HG03520 (cell line): ENCODE measurements around the gene AQP2.

ENCODE experiments used
- ATAC-seq: cut with Tn5 transposase; IDR thresholded peaks from one replicate; pipeline ENCODE4 v1.9.1; 2021; ENCODE audit warnings: mild to moderate bottlenecking, moderate library complexity; ENCODE audit not compliant: unreplicated experiment

AQP2 gene

GRCh38 chr12:49954863-49955830 lies 4.6 kb downstream of the AQP2 start:
- ATAC-seq, result no peak

- ATAC-seq, result no peak
These were observed 5.5 kb downstream of the AQP2 start for GRCh38 chr12:49955899-49956662.

- ATAC-seq, result no peak
These were observed 6.4 kb downstream of the AQP2 start for GRCh38 chr12:49956663-49957569.

- no peak for ATAC-seq
These were observed 7.0 kb downstream of the AQP2 start for GRCh38 chr12:49957570-49957967.

GRCh38 chr12:49959685-49960473 lies 9.3 kb downstream of the AQP2 start:
- no peak for ATAC-seq

- no peak for ATAC-seq
These were observed 10.1 kb downstream of the AQP2 start for GRCh38 chr12:49960474-49961110.

GRCh38 chr12:49961111-49961922 lies 10.8 kb downstream of the AQP2 start, which contains the start of gene AQP5:
TSS of gene AQP5 (plus strand) at chr12:49961872. CDS start at chr12:49962018, 146 bp downstream.
- ATAC-seq, result no peak

GRCh38 chr12:49961993-49962764 lies 11.6 kb downstream of the AQP2 start:
- no peak for ATAC-seq

- no peak for ATAC-seq
These were observed 12.6 kb downstream of the AQP2 start for GRCh38 chr12:49962861-49963765.

- no peak for ATAC-seq
These were observed 13.7 kb downstream of the AQP2 start for GRCh38 chr12:49963976-49964815.

- ATAC-seq, result no peak
These were observed 14.5 kb downstream of the AQP2 start for GRCh38 chr12:49964849-49965624.

GRCh38 chr12:49965836-49966235 lies 15.3 kb downstream of the AQP2 start:
- no peak for ATAC-seq

- ATAC-seq, result no peak
These were observed 16.0 kb downstream of the AQP2 start for GRCh38 chr12:49966511-49967041.

- peak; percentile 46 for ATAC-seq
These were observed 16.7 kb downstream of the AQP2 start for GRCh38 chr12:49967042-49967776.
